Measurements from ENCODE around the gene WNT5B.

Gene WNT5B

DNA sequence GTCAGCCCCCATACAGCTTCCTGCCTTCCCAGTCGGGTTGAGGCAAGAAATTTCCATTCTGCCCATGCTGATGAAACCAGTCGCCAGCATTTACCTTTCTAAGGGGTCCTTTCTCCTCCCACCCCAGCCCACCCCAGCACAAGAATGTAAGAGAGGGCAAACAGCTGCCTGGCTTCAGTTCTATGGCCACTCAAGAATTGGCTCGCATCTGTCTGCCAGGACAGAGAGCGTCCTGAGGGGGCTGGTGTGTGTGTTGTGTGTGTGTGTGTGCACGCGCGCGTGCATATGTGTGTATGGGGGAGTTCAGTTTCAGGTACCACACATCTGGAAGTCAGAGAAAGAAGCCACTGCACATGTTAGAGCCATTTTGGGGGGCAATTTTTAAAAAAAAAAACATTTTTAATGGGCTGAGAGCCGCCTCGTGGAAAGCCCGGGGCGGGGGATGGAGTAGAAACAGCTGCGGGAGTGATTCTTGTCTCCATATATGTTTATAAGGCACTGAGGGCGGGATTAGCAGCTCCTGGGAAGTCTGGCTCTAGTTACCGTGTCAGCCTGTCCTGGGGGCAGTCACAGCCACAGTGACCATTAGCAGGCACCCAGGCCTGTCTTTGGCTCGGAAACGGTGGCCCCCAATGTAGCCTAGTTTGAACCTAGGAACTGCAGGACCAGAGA lies at the start of gene WNT5B:
WNT5B (plus strand) TSS at position 566 of the 672 bp plus-strand sequence. CDS start 2,124 bp downstream, outside the sequence.
- no peak for TF ChIP-seq CTCF (IDR thresholded peaks at IDR 0.05)

- TF ChIP-seq CTCF (IDR thresholded peaks at IDR 0.05) = no peak
These were observed 49.2 kb upstream of the WNT5B start for GRCh38 chr12:1579651-1580435.

GRCh38 chr12:1580526-1580925 lies 48.5 kb upstream of the WNT5B start:
- no peak for TF ChIP-seq CTCF (IDR thresholded peaks at IDR 0.05)

DNA sequence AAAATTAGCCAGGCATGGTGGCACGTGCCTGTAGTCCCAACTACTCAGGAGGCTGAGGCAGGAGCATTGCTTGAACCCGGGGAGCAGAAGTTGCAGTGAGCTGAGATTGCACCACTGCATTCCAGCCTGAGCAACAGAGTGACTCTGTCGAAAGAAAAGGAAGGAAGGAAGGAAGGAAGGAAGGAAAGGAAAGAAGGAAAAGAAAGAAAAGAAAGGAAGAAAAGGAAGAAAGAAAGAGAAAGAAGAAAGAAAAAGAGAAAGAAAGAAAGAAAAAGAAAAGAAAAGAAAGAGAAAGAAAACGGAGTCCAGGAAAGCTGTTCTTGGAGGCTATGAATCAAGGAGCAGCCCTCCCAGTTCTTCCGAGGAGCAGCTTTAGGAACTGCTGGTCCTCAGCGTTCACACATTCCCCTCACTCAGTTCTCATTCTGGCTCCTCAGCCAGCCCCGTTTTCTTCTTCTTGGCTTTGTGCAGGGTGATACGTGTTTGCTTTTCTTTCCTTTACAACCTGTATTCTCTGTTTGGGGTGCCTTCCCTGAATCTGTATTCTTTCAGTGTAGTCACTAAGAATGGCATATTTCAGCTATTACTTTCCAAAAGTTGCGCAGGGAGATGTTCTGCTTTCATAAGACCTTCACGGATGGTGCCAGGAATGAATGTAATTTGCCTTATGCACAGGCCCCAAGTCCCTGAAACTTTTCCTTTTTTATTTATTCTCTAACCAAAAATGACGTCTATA lies 46.9 kb upstream of the WNT5B start:
- TF ChIP-seq CTCF (IDR thresholded peaks at IDR 0.05) = no peak

GRCh38 chr12:1582709-1583050 lies 46.4 kb upstream of the WNT5B start:
- TF ChIP-seq CTCF (IDR thresholded peaks at IDR 0.05) = no peak

- peak; percentile 86 for TF ChIP-seq CTCF (IDR thresholded peaks at IDR 0.05)
These were observed 45.5 kb upstream of the WNT5B start for GRCh38 chr12:1583421-1584078.

GRCh38 chr12:1584326-1584725 lies 44.7 kb upstream of the WNT5B start:
- TF ChIP-seq CTCF (IDR thresholded peaks at IDR 0.05) = no peak

All from LNCAP (cell line).